Ascending aorta (tissue), 2 donors: Measurements from ENCODE around the gene MYO1D. TPM values are rescaled to one million over a fixed set of nuclear protein-coding genes. Genes with fewer than 3 reads are reported as not detected.

ENCODE experiments used
- DNase-seq, 2 donors: peaks; one replicate each; pipeline ENCODE4 v3.0.0-alpha.2; 2019; ENCODE audit warnings: low spot score in 2 of 2
- H3K27ac ChIP-seq, 2 donors: fragments of 200-600 bp; sonication (generic); one replicate each; pipeline ENCODE4 v1.5.1; 2016 to 2017; ENCODE audit warnings: mild to moderate bottlenecking in 1 of 2
- H3K27me3 ChIP-seq: fragments of 200-600 bp; sonication (generic); one replicate; pipeline ENCODE4 v1.5.1; 2017
- H3K36me3 ChIP-seq, 2 donors: fragments of 200-600 bp; sonication (generic); one replicate each; pipeline ENCODE4 v1.5.1; 2016
- H3K4me1 ChIP-seq, 2 donors: fragments of 200-600 bp; sonication (generic); one replicate each; pipeline ENCODE4 v1.5.1; 2016 to 2017; ENCODE audit warnings: mild to moderate bottlenecking in 1 of 2
- H3K4me3 ChIP-seq, 2 donors: fragments of 200-600 bp; sonication (generic); one replicate each; pipeline ENCODE4 v1.5.1; 2016 to 2017; ENCODE audit warnings: mild to moderate bottlenecking in 1 of 2
- H3K9me3 ChIP-seq, 2 donors: fragments of 200-600 bp; sonication (generic); one replicate each; pipeline ENCODE4 v1.5.1; 2016
- CTCF ChIP-seq, 3 experiments: fragments of 200-600 bp in 2 of 3; fragments of 450-650 bp in 1 of 3; sonication (generic) in 2 of 3; IDR thresholded peaks; one replicate each; pipeline ENCODE4 v1.5.1; 2016 to 2019; ENCODE audit warnings: antibody characterized with exemption in 3 of 3, mild to moderate bottlenecking in 1 of 3, moderate library complexity in 1 of 3
- intact Hi-C: fragments of 100-400 bp; cut with DNase I; formaldehyde crosslinking; loops from one replicate; pipeline ENCODE4 v1.15.1; 2023
- total RNA-seq: library from RNA; depleted of rRNA; stranded (reverse); fragments of >200 nt; gene quantifications from one replicate; pipeline ENCODE4 v1.1.0, GENCODE V29; 2016

The MYO1D gene
- total RNA-seq, 1 donor from 2014 or later, result 105 TPM

- TF ChIP-seq CTCF (IDR thresholded peaks at IDR 0.05), result no peak
- no peak overlapping the region for H3K4me3 ChIP-seq
- H3K36me3 ChIP-seq, result no peaks in the 10 kb centered on the region
- H3K4me1 ChIP-seq, result peaks cover 0 to 16% of the 10 kb centered on the region in 2 donors
- DNase-seq, result no peak
- intact Hi-C loops, result no loop called here
- no peaks in the 10 kb centered on the region for H3K9me3 ChIP-seq
- H3K27me3 ChIP-seq, result no peaks in the 10 kb centered on the region
- H3K27ac ChIP-seq, result no peak overlapping the region
Measured at GRCh38 chr17:32836527-32836926, 40.4 kb downstream of the MYO1D start.

GRCh38 chr17:32835291-32835761, 41.6 kb downstream of the MYO1D start:
- no peaks in the 10 kb centered on the region for H3K27me3 ChIP-seq
- H3K4me3 ChIP-seq, result no peak overlapping the region
- no peak for DNase-seq
- intact Hi-C loops, result no loop called here
- H3K36me3 ChIP-seq, result no peaks in the 10 kb centered on the region
- H3K9me3 ChIP-seq, result no peaks in the 10 kb centered on the region
- no peak for TF ChIP-seq CTCF (IDR thresholded peaks at IDR 0.05)
- H3K4me1 ChIP-seq, result peaks cover 0 to 21% of the 10 kb centered on the region in 2 donors
- no peak overlapping the region for H3K27ac ChIP-seq

GRCh38 chr17:32834104-32834503, 42.8 kb downstream of the MYO1D start:
- intact Hi-C loops, result no loop called here
- no peaks in the 10 kb centered on the region for H3K27me3 ChIP-seq
- no peak overlapping the region for H3K27ac ChIP-seq
- no peak for TF ChIP-seq CTCF (IDR thresholded peaks at IDR 0.05)
- no peak overlapping the region for H3K4me3 ChIP-seq
- H3K4me1 ChIP-seq, result peaks cover 0 to 17% of the 10 kb centered on the region in 2 donors
- no peak for DNase-seq
- H3K9me3 ChIP-seq, result no peaks in the 10 kb centered on the region
- H3K36me3 ChIP-seq, result no peaks in the 10 kb centered on the region

GRCh38 chr17:32833526-32833925, 43.4 kb downstream of the MYO1D start:
- TF ChIP-seq CTCF (IDR thresholded peaks at IDR 0.05), result no peak
- Histone ChIP-seq H3K4me3 (no peak overlapping the region), H3K4me1 (peaks cover 0 to 22% of the 10 kb centered on the region in 2 donors), H3K27me3 (no peaks in the 10 kb centered on the region), H3K27ac (peak overlapping the region in 1 of 2 donors; percentile 17), H3K36me3 (no peaks in the 10 kb centered on the region), H3K9me3 (no peaks in the 10 kb centered on the region)
- intact Hi-C loops, result no loop called here
- DNase-seq, result no peak

- intact Hi-C loops, result no loop called here
- Histone ChIP-seq H3K4me1 (peaks cover 0 to 23% of the 10 kb centered on the region in 2 donors), H3K4me3 (no peak overlapping the region), H3K9me3 (no peaks in the 10 kb centered on the region), H3K36me3 (no peaks in the 10 kb centered on the region), H3K27me3 (no peaks in the 10 kb centered on the region), H3K27ac (peak overlapping the region in 1 of 2 donors; percentile 17)
- TF ChIP-seq CTCF (IDR thresholded peaks at IDR 0.05), result no peak
- no peak for DNase-seq
Measured at GRCh38 chr17:32833076-32833475, 43.8 kb downstream of the MYO1D start.
